Measurements from ENCODE around the gene TMEM175.

DNA sequence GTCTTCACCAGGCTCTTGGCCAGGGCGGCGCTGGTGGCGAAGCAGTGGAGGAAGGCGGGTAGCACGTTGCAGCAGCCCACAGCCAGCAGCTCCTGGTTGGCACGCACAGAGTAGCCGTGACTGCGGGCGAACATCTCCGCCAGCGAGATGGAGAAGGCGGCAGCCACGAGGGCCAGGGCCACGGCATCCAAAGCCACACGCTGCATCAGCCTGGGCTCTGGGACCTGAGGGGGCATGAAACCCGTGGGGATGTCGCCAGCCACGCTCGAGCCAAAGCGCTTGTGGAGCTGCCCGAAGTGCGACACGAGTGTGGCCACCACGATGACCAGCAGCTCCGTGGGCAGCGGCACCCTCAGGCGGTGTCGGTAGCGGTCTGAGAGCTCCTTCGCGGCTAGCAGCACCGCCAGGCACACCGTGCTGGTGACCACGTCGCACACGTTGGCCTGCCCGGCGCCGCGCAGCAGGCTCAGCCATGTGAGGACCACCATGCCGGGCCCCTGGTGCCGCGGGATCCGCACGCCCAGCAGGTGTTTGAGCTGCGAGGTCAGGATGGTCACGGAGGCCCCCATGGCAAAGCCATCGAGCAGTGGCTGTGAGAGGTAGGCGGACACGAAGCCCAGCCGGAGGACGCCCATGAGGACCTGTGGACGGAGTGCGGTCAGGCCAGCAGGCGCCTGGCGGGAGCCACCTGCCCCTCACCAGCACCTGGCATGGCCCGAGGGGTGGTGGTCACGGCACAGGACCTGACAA, 57.6 kb downstream of the TMEM175 start:
- TF ChIP-seq ZNF37A (tag by site-specific recombination; IDR thresholded peaks at IDR 0.05) (no peak), ZFHX2 (tag by site-specific recombination; conservative IDR thresholded peaks at IDR 0.05) (no peak), ZNF416 (tag by site-specific recombination; IDR thresholded peaks at IDR 0.05) (no peak), REST (tag by site-specific recombination; IDR thresholded peaks at IDR 0.05) (no peak), INSM2 (tag by site-specific recombination; IDR thresholded peaks at IDR 0.05) (no peak)
- TF ChIP-seq, protein P1, sequence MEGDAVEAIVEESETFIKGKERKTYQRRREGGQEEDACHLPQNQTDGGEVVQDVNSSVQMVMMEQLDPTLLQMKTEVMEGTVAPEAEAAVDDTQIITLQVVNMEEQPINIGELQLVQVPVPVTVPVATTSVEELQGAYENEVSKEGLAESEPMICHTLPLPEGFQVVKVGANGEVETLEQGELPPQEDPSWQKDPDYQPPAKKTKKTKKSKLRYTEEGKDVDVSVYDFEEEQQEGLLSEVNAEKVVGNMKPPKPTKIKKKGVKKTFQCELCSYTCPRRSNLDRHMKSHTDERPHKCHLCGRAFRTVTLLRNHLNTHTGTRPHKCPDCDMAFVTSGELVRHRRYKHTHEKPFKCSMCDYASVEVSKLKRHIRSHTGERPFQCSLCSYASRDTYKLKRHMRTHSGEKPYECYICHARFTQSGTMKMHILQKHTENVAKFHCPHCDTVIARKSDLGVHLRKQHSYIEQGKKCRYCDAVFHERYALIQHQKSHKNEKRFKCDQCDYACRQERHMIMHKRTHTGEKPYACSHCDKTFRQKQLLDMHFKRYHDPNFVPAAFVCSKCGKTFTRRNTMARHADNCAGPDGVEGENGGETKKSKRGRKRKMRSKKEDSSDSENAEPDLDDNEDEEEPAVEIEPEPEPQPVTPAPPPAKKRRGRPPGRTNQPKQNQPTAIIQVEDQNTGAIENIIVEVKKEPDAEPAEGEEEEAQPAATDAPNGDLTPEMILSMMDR (tag by site-specific recombination; IDR thresholded peaks at IDR 0.05): no peak

Measured in HEK293 (cell line).